T-helper 1 cell (primary cell): Measurements from ENCODE around the gene RIT2.

Experiments
- DNase-seq, 5 donors: peaks; one replicate each; pipeline ENCODE4 v3.0.0-alpha.2; 2012 to 2020

RIT2 gene

GRCh38 chr18:42922363-42922762 lies 193.1 kb downstream of the RIT2 start:
- no peak for DNase-seq

GRCh38 chr18:42921226-42921737 lies 194.2 kb downstream of the RIT2 start:
- no peak for DNase-seq

GRCh38 chr18:42920621-42921020 lies 194.9 kb downstream of the RIT2 start:
- no peak for DNase-seq

- no peak for DNase-seq
Observed at GRCh38 chr18:42915299-42915698, 200.2 kb downstream of the RIT2 start.

- DNase-seq, result no peak
Observed at GRCh38 chr18:42914476-42914875, 201.0 kb downstream of the RIT2 start.

GRCh38 chr18:42909095-42909494 lies 206.4 kb downstream of the RIT2 start:
- DNase-seq, result no peak

- DNase-seq, result no peak
Observed at GRCh38 chr18:42906761-42907160, 208.7 kb downstream of the RIT2 start.

- no peak for DNase-seq
Observed at GRCh38 chr18:42901161-42901560, 214.3 kb downstream of the RIT2 start.

- no peak for DNase-seq
Observed at GRCh38 chr18:42893977-42894376, 221.5 kb downstream of the RIT2 start.

- no peak for DNase-seq
Observed at GRCh38 chr18:42892181-42892580, 223.3 kb downstream of the RIT2 start.

GRCh38 chr18:42891705-42892104 lies 223.8 kb downstream of the RIT2 start:
- DNase-seq, result no peak

- no peak for DNase-seq
Observed at GRCh38 chr18:42883169-42883568, 232.3 kb downstream of the RIT2 start.

- no peak for DNase-seq
Observed at GRCh38 chr18:42882122-42882521, 233.4 kb downstream of the RIT2 start.

- no peak for DNase-seq
Observed at GRCh38 chr18:42872838-42873237, 242.6 kb downstream of the RIT2 start.

GRCh38 chr18:42864876-42865275 lies 250.6 kb downstream of the RIT2 start:
- DNase-seq, result no peak

- no peak for DNase-seq
Observed at GRCh38 chr18:42861271-42861670, 254.2 kb downstream of the RIT2 start.

GRCh38 chr18:42860548-42860947 lies 254.9 kb downstream of the RIT2 start:
- DNase-seq, result no peak

GRCh38 chr18:42860011-42860410 lies 255.5 kb downstream of the RIT2 start:
- no peak for DNase-seq

- DNase-seq, result no peak
Observed at GRCh38 chr18:42854558-42854957, 260.9 kb downstream of the RIT2 start.

- DNase-seq, result no peak
Observed at GRCh38 chr18:42850174-42851083, 265.1 kb downstream of the RIT2 start.

GRCh38 chr18:42839408-42839807 lies 276.1 kb downstream of the RIT2 start:
- no peak for DNase-seq

- no peak for DNase-seq
Observed at GRCh38 chr18:42838546-42839145, 276.8 kb downstream of the RIT2 start.

- DNase-seq, result no peak
Observed at GRCh38 chr18:42830936-42831335, 284.5 kb downstream of the RIT2 start.

GRCh38 chr18:42828881-42829280 lies 286.6 kb downstream of the RIT2 start:
- no peak for DNase-seq
